Testis (tissue), 2 donors: ENCODE data around the gene ME3.

Source experiments
- CTCF ChIP-seq, 3 experiments: fragments of 450-650 bp in 2 of 3; fragments of 200-600 bp in 1 of 3; sonication (generic) in 1 of 3; IDR thresholded peaks; one replicate each; pipeline ENCODE4 v1.5.1; 2016 to 2019; ENCODE audit warnings: antibody characterized with exemption in 3 of 3, mild to moderate bottlenecking in 2 of 3, moderate library complexity in 1 of 3
- POLR2A ChIP-seq: fragments of 450-650 bp; IDR thresholded peaks from one replicate; pipeline ENCODE4 v1.6.1; 2017; ENCODE audit warnings: antibody characterized with exemption, mild to moderate bottlenecking, moderate library complexity

GRCh38 chr11:86625981-86626380 is 46.4 kb downstream of the ME3 start:
- no peak for TF ChIP-seq CTCF (IDR thresholded peaks at IDR 0.05)
- TF ChIP-seq POLR2A = no peak
